Uterus (tissue), 2 donors: ENCODE data around the gene GPR31.

ENCODE experiments used
- POLR2A ChIP-seq, 2 donors: fragments of 450-650 bp; IDR thresholded peaks; one replicate each; pipeline ENCODE4 v1.6.1; 2016; ENCODE audit warnings: antibody characterized with exemption in 2 of 2, mild to moderate bottlenecking in 1 of 2, moderate library complexity in 1 of 2
- TF ChIP-seq, protein P1 (sequence below), 4 experiments: fragments of 200-600 bp in 2 of 4; fragments of 450-650 bp in 2 of 4; sonication (generic) in 2 of 4; IDR thresholded peaks; one replicate each; pipeline ENCODE4 v1.5.1; 2016 to 2019; ENCODE audit warnings: antibody characterized with exemption in 4 of 4, mild to moderate bottlenecking in 2 of 4, moderate library complexity in 1 of 4

DNA sequence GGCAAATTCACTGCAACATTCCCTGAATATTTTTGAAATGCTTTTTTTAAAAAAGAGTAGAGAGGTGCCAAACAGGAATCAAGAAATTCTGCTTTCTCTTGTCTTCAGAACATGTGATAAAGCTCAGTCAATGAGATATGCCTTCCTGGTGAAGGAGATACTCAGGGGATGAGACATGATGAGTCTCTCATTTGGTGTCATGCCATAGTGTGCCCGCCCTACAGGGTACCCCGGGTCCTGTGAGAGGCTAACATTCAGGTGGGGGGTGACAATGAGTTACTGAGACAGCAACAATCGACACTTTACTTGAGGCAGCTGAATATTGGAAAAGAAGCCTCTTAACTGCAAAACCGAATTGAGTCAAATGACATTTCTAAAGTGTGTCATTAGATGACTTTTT lies 28.2 kb downstream of the GPR31 start:
- TF ChIP-seq POLR2A (IDR thresholded peaks at IDR 0.05), result no peak
- TF ChIP-seq, protein P1, sequence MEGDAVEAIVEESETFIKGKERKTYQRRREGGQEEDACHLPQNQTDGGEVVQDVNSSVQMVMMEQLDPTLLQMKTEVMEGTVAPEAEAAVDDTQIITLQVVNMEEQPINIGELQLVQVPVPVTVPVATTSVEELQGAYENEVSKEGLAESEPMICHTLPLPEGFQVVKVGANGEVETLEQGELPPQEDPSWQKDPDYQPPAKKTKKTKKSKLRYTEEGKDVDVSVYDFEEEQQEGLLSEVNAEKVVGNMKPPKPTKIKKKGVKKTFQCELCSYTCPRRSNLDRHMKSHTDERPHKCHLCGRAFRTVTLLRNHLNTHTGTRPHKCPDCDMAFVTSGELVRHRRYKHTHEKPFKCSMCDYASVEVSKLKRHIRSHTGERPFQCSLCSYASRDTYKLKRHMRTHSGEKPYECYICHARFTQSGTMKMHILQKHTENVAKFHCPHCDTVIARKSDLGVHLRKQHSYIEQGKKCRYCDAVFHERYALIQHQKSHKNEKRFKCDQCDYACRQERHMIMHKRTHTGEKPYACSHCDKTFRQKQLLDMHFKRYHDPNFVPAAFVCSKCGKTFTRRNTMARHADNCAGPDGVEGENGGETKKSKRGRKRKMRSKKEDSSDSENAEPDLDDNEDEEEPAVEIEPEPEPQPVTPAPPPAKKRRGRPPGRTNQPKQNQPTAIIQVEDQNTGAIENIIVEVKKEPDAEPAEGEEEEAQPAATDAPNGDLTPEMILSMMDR (IDR thresholded peaks at IDR 0.05), result no peak
